Measurements from ENCODE around the gene ZNF487. TPM values are rescaled to one million over a fixed set of nuclear protein-coding genes. Genes with fewer than 3 reads are reported as not detected.

Gene ZNF487
- total and polyA plus RNA-seq, 2 of the 13 experiments (the other 11 are each of a cell fraction or from before 2014, with no cell fraction given): 7.4 to 8.8 TPM

- CTCF ChIA-PET (ENCODE audit: low intra/inter-chr PET ratio, low total read pairs): no interaction called here
- H3K4me2 ChIP-seq (ENCODE audit: low read depth, low read length): peak overlapping the region; percentile 73
- H3K4me1 ChIP-seq (ENCODE audit: insufficient read depth, low read length): peaks cover 79% of the 10 kb centered on the region
- intact Hi-C loops (cut with micrococcal nuclease; ENCODE audit: unreplicated experiment): loop anchor here (1.0 to 5.0 kb wide), 2 partner anchors 8 to 38 kb away; partner anchors contain the start of gene ZNF487
- H3K9ac ChIP-seq (ENCODE audit: insufficient read depth, low read depth, low read length): peak overlapping the region; percentile 96
- H3K27me3 ChIP-seq (ENCODE audit: control insufficient read depth in 1 of 2, insufficient read depth in 2 of 2, low read length in 2 of 2): no peaks in the 10 kb centered on the region; a peak in 1 of 5 replicates
- ATAC-seq (no peak), DNase-seq (ENCODE audit: low spot score) (no peak), FAIRE-seq (no peak)
- in situ Hi-C loops (cut with HindIII; ENCODE audit: extremely low pct_ligation_motif_present, low pct_unique_long_range_greater_than_20kb): no loop called here
- POLR2A ChIA-PET: interaction anchor here (1.4 to 5.6 kb wide), 6 partner anchors 9 to 37 kb away, joined by 3 to 51 read pairs (median 22); partner anchors contain the start of genes HNRNPF and ZNF487
- H3K27ac ChIP-seq (ENCODE audit: extremely low read length, insufficient read depth, low read length): peak overlapping the region; percentile 99
- H3K4me3 ChIP-seq (replicated peaks in 1 of 3; ENCODE audit: insufficient read depth in 1 of 3, low read depth in 2 of 3, low read length in 3 of 3): peak overlapping the region; percentile 55 to 79 (median 55); a peak in 5 of 6 replicates
- no TSS peak for BruUV-seq (replicated peaks)
- peaks cover 90% of the 10 kb centered on the region for H3K79me2 ChIP-seq (ENCODE audit: insufficient read depth, low read length)
- H3K9me3 ChIP-seq (ENCODE audit: low read length): no peaks in the 10 kb centered on the region
- 0% methylated on average over 2 of the region's 2 CpGs for WGBS (ENCODE audit: low lambda C conversion rate)
- H3K36me3 ChIP-seq (replicated peaks in 1 of 2; ENCODE audit: control insufficient read depth in 1 of 2, insufficient read depth in 2 of 2, low read length in 2 of 2): peaks cover 4 to 23% of the 10 kb centered on the region in 2 experiments
- peaks cover 82% of the 10 kb centered on the region for H4K20me1 ChIP-seq (ENCODE audit: insufficient read depth, low read length)
- H2AFZ ChIP-seq (ENCODE audit: low read length): no peak overlapping the region
- TF ChIP-seq ZNF878 (CRISPR knock-in tag; IDR thresholded peaks at IDR 0.05): 0 out of 2 replicates have a peak, but pooled peaks have one; percentile 22
- TF ChIP-seq MIER2 (CRISPR knock-in tag; IDR thresholded peaks at IDR 0.05): no peak
- TF ChIP-seq TMF1 (CRISPR knock-in tag; IDR thresholded peaks at IDR 0.05; ENCODE audit: low read depth): no peak
- TF ChIP-seq GTF3A (CRISPR knock-in tag; conservative IDR thresholded peaks at IDR 0.05): no peak
- TF ChIP-seq ZNF773 (CRISPR knock-in tag; IDR thresholded peaks at IDR 0.05; ENCODE audit: borderline replicate concordance): no peak
- TF ChIP-seq FOXA3 (CRISPR knock-in tag; IDR thresholded peaks at IDR 0.05): no peak
- no peak for TF ChIP-seq ZNF704 (CRISPR knock-in tag; IDR thresholded peaks at IDR 0.05; ENCODE audit: borderline replicate concordance)
- no peak for TF ChIP-seq KDM1A (CRISPR knock-in tag; IDR thresholded peaks at IDR 0.05)
- TF ChIP-seq XBP1 (CRISPR knock-in tag; IDR thresholded peaks at IDR 0.05): no peak
- no peak for TF ChIP-seq BCL6 (CRISPR knock-in tag; IDR thresholded peaks at IDR 0.05)
- no peak for TF ChIP-seq HOXD1 (CRISPR knock-in tag; IDR thresholded peaks at IDR 0.05)
- no peak for TF ChIP-seq ADNP (CRISPR knock-in tag; IDR thresholded peaks at IDR 0.05)
- TF ChIP-seq ATF7 (IDR thresholded peaks at IDR 0.05): no peak
- TF ChIP-seq ATF7 (CRISPR knock-in tag; IDR thresholded peaks at IDR 0.05): 0 out of 2 replicates have a peak, but pooled peaks have one; percentile 0
- no peak for TF ChIP-seq ATF7-NPFF (CRISPR knock-in tag; IDR thresholded peaks at IDR 0.05; ENCODE audit: low read depth)
- TF ChIP-seq ATF6 (CRISPR knock-in tag; conservative IDR thresholded peaks at IDR 0.05): no peak
- TF ChIP-seq RBM39 (IDR thresholded peaks at IDR 0.05; ENCODE audit: low read depth, low read length, poor library complexity, severe bottlenecking): no peak
- no peak for TF ChIP-seq JUNB (CRISPR knock-in tag; IDR thresholded peaks at IDR 0.05; ENCODE audit: borderline replicate concordance)
- peak; percentile 68; the same call in 1 of the 2 replicates for TF ChIP-seq ZNF770 (CRISPR knock-in tag; IDR thresholded peaks at IDR 0.05)
- TF ChIP-seq POLR2A (IDR thresholded peaks at IDR 0.05; ENCODE audit: insufficient read depth in 1 of 2, low read depth in 2 of 2, low read length in 2 of 2): 0 out of 4 replicates have a peak, but pooled peaks of 1 of the 2 experiments have one; percentile 18
- no peak for TF ChIP-seq BCL3 (CRISPR knock-in tag; IDR thresholded peaks at IDR 0.05)
Measured at GRCh38 chr10:43398939-43399319, 38.0 kb upstream of the ZNF487 start.

Measured in HepG2 (cell line).